8988T (cell line): ENCODE results near the gene TBCEL.
"Not testable (repeated sequence)": the region's sequence is repeated elsewhere in the genome, so short reads cannot be mapped to it uniquely, and the experiment has no call there.

Experiments
- DNase-seq: peaks from one replicate; pipeline ENCODE4 v3.0.0; 2011

Gene TBCEL

DNA sequence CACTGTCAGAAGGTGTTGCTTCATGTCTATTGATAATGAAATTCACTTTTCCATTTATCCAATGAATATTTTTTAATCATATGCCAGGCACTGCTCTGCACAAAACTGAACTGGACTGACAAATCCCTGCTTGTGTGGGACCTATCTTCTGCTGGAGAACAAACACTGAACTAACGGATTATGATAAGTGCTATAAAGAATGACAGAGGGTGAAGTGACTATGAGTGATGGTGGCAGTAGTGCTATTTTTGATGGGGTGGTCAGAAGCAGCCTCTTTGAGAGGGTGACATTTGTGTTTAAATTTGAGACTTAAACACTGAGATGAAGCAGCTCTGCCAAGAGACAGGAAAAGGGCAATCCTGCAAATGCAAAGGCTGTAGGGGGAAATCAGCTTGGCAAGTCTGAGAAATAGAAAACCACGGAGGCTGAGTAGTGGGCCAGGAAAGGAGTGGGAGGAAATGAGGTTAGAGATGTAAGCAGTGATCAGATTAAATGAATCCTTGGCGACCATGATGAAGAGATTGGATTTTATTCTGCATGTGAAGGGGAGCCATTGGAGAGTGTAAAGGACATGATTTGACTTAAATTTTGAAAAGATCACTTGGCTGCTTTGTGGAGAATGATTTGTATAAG, 6.0 kb downstream of the TBCEL start:
- DNase-seq = no peak

DNA sequence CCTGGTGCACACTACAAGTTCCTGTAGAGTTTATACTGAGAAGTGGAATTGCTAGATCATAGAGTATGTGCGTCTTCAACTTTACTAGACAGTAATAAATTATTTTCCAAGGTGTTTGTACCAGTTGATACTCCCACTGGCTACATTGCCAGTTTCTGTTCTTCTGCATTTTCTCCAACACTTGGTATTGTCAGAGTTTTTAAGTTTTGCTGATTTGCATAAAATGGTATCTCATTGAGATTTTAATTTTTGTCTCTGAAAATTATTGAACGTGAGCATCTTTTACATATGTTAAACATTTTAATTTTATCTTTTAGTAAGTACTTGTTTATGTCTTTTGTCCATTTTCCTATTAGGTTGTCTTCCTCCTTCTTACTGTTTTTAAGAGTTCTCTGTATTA, 7.3 kb downstream of the TBCEL start:
- DNase-seq = no peak

DNA sequence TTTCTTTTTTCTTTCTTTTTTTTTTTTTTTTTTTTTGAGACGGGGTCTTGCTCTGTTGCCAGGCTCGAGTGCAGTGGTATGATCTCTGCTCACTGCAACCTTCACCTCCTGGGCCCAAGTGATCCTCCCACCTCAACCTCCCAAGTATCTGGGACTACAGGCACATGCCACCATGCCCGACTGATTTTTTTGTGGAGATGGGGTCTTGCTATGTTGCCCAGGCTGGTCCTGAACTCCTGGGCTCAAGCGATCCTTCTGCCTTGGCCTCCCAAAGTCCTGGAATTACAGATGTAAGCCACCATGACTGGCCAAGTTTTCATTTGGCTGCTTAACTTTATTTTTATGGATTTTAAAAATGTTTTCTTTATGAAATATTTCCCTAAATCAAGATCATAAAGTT, 7.7 kb downstream of the TBCEL start:
- not testable (repeated sequence) for DNase-seq

DNA sequence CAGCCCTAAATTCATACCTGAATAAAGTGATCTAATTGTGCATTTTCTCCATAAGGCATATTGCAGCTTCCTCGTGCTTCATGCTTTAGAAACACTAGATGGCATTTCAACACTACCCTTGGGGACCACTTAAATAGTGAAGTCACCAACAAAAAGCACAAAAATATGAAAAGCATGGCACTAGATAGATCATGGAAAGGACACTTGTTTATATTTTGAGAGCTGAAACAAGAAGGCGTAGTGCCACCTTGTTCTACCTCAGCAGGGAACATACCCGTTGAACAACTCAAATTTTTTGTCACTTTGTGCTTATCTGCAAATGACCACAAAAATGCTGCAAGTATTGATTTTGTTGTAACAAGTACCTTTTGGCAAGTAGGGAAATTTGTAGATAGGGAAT, 8.6 kb downstream of the TBCEL start:
- DNase-seq = no peak

- DNase-seq = no peak
Observed at GRCh38 chr11:121033635-121034034, 9.7 kb downstream of the TBCEL start.

GRCh38 chr11:121035169-121035755, 11.4 kb downstream of the TBCEL start:
- no peak for DNase-seq

- DNase-seq = no peak
Observed at GRCh38 chr11:121035780-121036179, 11.9 kb downstream of the TBCEL start.

DNA sequence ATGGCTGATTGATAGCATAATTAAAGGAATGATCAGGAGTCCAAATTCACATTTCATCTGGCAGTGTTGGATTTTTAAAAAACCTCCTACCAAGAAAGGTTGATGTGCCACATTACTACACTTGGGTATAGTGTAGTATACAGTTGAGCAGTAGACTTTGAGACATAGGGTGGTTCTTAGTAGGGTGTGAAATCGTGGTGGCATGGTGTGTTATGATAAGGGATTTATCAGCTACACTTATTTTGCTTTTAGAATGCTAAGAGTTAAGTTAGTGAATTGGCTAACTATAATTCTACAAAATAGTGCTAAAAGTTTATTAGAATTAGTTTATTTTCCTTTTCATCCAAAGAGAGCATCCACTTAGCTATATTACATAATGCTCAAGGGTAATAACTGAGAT, 13.1 kb downstream of the TBCEL start:
- DNase-seq = no peak

DNA sequence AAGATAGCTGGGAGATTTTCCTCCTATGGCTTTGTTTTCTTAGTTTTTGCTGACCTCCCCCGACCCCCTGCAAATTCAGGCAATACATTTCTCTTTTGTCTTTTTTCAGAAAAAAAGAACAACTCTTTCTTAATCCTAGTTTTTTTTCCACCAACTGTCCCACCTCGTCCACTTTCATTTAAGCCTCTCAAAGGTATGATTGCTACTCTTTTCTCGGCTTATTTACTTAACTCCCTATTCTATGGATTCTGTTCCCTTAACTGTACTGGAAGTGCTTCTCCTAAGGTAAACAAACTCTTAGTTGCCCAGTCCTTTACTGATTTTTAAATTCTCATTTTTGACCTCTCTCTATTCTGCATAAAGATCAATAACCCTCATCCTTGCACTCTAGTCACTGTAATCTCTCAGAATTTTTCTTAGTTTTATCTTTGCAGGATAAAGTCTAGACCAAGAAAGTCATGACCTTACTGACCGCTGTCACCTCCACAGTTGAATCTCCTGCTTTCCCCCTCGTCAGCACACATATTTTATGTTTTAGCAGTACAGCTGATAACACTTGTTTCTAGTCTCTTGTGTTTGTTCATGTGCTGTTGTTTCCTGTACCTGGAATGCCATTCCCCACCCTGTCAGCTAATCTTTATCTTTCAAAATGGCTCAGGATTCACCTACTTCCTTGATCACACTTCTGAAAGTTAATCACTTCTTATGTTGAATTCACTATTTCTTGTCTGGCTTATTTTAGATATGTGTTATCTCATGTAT, 14.9 kb downstream of the TBCEL start:
- no peak for DNase-seq

DNA sequence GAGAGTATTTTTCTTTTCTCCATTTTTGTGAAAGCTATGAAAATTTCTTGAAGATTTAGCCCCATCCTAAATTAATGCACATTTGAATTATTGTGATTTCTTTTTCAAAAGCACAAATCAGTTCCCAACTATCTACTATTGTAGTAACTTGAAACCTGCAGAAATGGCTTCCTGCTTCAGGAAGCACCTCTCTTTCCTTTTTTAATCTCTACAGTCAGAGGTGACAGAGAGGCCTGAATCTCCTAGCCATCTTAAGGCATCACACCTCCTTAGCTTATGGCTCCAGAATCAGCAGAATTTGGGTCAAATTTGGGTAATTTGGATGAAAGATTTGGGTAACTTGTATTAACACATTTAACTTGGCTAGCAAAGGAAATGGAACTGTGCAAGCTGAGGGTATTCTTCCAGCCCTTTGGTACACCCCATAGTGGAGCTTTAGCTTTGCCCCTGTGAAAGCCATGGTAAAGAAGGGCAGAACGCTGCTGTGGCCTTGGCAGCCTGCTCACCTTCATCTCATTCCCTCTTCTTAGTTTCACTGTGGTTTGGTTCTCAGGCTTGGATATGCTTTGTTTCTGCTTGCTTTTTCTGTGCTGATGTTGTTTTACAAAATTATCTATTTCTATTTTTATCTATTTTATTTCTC, 16.2 kb downstream of the TBCEL start:
- DNase-seq = no peak

- DNase-seq = no peak
Observed at GRCh38 chr11:121040614-121041002, 16.7 kb downstream of the TBCEL start.

DNA sequence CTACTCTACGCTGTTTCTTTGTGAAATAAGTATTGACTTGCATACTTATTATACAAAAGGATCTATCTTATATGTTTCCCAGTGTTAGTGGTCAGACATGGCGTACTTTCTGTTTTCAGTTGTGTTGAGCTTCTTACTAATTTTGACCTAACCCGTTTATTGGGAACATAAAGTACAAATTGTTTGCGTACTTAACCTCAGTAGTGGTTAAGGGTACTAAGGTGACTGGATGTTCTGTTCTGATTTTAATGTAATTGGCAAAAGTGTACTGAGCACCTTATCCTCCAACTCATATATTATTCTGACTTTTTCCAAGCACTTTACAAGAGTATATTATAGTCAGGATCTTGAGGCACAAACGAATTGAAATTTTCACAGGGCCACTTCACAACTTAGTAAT, 17.2 kb downstream of the TBCEL start:
- DNase-seq = no peak

DNA sequence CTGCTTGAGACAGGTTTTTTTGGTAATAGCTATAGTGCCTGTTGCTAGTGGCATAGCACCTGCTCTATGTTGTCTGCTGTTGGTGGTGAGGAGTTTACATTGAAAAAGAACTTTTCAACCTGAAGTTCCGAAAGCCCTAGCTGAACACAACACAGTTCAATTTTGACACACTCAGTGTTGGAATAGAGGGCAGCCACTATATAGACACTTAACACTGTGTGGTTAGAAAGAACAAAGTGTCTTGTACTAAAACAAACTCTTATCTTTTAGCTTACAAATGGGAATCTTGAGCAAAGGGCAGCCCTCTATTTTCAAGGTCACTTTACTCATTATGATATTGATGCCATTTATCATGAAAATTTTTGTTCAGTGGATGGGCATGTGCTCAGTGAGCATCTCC, 18.4 kb downstream of the TBCEL start:
- DNase-seq = no peak

DNA sequence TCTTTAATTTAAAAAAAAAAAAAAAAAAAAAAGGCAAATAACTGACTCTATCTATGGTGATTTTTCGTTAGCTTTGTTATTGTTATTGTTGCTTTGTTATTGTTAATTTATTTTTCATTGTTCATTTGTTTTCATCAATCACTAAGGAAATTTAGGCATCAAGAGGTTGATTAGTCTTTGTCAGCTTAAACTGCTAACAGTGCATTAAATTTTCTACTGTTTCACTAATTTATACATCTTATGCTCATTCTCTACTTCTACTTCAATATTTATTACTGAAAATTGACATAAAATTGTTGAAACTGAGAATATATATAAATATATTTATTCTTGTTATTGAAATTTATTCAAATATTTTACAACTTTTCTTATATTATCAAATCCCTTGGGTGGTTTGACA, 24.0 kb downstream of the TBCEL start:
- DNase-seq = no peak

DNA sequence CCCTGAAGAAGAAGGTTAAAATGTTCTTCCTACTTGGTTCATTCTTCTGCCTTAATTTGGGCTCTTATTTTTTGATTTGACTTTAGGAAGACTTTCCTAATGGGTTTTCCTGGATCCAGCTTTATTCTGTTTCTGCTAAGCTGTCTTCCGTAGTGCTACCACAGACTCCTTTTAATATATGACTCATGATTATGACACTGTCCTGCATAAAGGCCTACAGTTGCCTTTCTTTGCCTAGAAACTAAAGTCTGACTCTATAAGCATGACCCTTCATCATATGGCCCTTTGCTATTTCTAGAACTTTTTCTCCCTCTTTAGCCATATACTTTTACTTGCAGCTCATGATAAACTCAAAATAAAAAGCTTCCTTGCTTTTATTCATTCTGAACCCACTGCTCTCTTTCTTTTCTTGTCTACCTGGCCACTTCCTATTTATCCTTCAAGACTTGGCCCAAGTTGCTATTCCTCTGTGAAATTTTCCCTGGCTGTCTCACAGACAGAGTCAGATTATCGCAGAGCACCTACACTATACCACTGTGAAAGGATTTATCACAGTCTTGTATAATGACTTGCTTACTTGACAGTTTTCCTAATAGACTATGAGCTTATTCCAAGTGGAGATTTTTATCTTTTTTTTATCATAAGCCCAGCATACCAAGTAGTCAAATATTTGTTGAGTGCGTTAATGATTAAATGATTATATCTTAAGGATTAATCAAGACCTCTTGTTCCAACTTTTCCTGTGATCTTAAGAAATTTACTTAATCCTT, 24.7 kb downstream of the TBCEL start:
- DNase-seq = no peak

DNA sequence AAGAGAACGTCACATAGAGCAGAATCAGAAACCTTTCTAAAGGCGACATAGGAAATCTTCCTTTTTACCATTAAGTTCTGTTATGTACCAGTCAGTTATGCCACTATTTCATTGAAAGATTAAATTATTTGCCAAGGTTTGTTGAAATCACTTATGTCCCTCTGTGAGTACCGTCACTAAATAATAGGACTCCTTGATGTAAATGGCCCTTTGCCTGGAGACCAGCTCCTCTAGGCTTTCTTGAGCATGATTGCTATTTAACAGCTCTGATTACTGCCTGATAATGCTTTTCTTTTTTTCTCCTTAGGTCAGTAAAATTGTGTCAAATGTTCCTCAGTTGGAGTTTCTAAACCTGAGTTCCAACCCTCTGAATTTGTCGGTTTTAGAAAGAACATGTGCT, 29.3 kb downstream of the TBCEL start:
- no peak for DNase-seq

DNA sequence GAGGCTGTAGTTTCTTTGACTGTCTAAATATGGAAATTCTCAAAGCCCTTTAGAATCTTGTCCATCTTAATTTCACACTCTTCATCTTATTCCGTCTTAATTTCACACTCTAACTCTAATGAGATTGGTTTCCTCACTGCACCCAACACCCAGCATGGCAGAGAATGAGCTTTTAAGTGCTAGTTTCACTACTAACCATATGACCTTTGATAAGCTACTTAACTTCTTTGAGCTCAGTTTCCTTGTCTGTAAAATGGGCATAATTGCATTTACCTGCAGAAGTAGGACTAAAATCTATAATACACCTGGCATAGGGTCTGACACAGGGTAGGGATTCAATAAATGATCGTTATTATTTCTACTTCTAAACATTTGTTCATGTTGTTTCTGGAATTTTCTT, 30.4 kb downstream of the TBCEL start:
- no peak for DNase-seq

DNA sequence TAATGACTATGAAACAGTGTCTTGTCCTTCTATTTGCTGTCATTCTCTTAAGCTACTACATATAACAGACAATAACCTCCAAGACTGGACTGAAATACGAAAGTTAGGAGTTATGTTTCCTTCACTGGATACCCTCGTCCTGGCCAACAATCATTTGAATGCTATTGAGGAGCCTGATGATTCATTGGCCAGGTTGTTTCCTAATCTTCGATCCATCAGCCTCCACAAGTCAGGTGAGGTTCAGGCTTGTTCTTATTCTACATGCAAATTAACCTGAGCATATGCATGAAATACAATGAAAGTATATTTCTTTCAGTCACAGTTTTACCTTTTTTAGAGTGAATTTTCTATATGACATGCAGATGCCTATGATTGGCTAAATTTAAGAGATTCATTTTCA, 31.2 kb downstream of the TBCEL start:
- DNase-seq = no peak

GRCh38 chr11:121057922-121058321, 34.0 kb downstream of the TBCEL start:
- no peak for DNase-seq

DNA sequence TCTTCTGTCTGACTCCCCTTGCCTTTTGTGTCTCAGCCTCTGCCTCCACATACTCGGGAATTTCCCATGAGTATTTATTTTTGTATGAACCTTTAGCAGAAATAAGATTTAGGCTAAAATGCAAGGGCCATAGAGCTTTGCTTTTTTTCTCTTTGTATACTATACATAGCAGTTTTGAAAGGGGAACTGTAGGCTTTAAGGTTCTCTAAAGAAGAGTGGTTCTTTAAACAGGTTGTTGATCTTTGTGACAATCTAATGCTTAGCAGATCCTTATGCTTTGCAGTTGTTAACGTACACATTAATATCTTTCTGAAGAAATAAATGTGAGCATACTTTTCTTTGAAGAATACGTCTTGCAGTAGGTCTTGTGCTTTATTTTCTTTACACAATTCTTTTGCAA, 35.0 kb downstream of the TBCEL start:
- DNase-seq = no peak

- DNase-seq = no peak
Observed at GRCh38 chr11:121059605-121060004, 35.7 kb downstream of the TBCEL start.

DNA sequence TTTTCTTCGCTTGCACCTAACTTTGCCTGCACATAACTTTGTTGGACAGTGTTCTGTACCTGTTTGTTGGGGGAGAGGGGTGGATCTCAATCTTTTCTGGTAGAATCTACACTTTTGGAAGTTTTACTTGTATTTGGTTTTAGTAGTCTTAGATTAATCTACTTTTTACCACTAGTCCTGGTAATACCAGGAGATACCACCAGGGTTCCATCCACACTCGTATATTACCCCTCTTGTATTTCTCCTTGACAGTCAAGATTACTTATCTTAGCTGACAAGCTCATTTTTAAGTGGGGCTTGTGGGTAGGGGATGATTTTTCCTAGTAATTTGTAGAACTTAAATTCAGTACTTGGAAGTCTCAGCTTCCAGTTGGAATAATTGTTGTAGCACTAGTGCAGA, 39.8 kb downstream of the TBCEL start:
- no peak for DNase-seq

GRCh38 chr11:121066623-121067022, 42.7 kb downstream of the TBCEL start:
- no peak for DNase-seq
